Left renal pelvis (tissue), 4 donors: ENCODE results near the gene DAP3. TPM values are rescaled to one million over a fixed set of nuclear protein-coding genes. Genes with fewer than 3 reads are reported as not detected.
"Not testable (repeated sequence)": the region's sequence is repeated elsewhere in the genome, so short reads cannot be mapped to it uniquely, and the experiment has no call there.

Experiments
- DNase-seq, 4 donors: peaks; one replicate each; pipeline ENCODE4 v3.0.0-alpha.2; 2013; ENCODE audit warnings: low read depth in 4 of 4, low spot score in 3 of 4
- polyA plus RNA-seq, 4 donors: library from polyadenylated mRNA; unstranded; fragments of 120-200 nt; gene quantifications; one replicate each; pipeline ENCODE4 v1.2.1, GENCODE V29; 2013; ENCODE audit not compliant: insufficient read length in 4 of 4

Gene DAP3
- polyA plus RNA-seq, 4 donors, result 92.2 to 132 (median 123) TPM

DNA sequence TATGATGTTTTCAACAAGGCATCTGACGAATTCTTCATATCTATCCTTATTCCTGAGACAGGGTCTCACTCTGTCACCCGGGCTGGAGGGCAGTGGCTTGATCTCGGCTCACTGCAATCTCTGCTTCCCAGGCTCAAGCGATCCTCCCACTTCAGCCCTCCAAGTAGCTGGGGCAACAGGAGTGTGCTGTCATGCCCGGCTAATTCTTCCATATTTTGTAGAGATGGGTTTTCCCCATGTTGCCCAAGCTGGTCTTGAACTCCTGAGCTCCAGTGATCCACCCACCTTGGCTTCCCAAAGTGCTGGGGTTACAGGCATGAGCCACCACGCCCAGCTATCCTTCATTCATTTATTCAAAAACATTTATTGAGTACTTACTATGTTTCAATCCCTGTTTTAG lies 8.4 kb upstream of the DAP3 start:
- no peak for DNase-seq

DNA sequence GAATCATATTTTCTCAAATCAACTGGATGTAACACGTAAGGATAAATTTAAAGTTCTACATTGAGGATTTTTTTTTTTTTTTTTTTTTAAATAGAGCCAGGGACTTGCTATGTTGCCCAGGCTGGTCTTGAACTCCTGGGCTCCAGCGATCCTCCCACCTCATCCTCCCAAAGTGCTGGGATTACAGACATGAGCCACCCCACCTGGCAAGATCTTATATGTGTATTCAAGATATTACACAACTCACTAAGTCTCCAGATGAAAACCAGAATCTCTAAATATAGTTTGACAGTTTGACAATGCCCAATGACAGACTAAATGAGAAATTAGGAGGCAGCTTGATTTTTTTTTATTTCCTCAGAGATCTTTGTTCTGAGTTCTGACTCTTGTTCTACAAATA lies 7.1 kb upstream of the DAP3 start:
- DNase-seq, result no peak

DNA sequence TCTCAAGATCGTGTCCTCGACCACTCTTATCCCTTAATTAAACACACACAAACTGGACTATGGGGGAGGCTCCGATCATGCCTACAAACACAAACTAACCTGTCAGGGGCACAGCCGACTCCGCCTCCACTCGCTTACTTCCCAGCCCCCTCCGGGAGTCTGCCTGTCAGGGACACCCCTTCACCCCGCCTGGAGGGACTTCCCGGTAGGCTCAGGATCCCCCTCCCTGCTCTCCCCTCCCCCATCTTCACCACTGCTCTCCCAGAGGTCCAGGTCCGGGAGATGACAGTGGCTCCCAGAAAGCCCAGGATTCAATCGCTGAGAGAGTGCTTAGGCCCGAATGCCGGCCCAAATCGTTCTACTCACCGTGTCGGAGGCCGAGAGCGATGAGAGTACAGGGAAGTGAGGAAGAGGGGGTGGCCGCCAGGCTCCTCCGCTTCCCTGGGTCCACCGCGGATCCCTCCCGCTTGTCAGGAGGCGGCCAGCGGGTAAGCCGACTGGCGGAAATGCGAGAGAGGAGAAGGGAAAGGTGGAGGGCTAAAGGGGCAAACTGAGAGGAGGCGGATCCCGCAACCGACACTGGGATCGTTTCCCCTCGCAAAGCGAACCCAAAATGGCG lies 1.1 kb upstream of the DAP3 start:
- peak in 2 of 4 donors; percentile 8 to 21 for DNase-seq

DNA sequence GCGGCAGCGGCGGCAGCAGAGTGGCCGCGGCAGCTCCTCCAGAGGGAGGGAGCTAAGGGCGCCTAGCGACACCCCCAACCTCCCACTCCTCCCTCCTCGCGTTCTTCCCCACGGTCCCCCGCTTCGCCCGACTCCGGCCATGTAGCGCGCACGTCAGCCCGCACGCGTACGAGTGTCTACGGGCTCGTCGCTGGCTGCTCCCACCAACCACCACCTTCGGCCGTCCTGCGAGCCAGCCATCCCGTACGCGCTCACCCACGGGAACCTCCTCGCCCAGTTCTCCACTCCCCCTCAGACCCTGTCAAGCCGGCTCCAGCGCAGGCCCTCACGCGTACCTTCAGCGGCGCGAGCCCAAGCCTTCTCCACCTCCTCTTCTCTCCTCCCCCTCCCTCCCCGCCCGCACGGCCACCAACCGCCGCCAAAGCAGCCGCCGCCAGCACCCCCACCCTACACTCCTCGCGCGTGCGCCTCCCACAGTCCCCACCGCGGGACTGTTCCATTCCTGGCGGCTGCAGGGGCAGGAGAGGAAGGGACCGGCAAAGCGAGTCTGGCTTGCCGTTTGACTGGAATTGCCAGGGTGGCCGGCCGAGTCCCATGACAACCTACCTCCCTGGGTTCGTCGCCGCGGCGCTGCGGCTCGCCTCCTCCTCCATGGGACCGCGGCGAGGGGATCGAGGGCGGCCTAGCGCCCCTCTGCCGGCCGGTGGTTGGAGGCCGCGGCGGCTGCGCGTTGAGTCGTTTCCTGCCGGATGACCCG lies 389 bp upstream of the DAP3 start, which contains the start of gene YY1AP1:
YY1AP1 (minus strand) TSS at position 451 of the 757 bp plus-strand sequence. CDS start 8,338 bp downstream, outside the sequence.
- DNase-seq, result peak; percentile 82 to 87 (median 86)

DNA sequence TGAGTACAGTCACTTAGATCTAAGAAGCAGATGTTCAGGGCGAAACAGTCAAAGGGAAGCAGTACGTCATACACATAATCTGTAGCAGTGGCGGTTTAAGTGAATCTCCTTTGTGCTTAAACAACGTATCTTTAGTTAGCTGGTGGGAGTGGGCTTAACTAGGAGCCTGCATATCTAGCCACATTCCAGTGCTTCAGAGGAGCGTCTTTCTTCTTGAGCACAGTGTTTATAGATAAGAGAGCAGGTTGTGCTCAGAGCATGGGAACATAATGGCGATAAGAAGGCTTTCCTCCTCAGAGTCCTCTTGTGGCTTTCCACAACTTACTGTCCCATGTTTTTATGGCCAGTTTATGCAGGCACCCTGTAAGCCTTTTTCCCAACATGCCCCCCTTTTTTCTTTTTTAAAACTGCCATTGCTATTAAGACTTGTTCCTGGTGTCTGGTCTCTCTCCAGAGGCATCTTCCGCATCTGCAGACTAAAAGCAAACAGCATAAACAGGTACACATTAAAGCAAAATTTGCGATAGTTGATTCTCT lies 3.2 kb downstream of the DAP3 start:
- DNase-seq, result no peak

DNA sequence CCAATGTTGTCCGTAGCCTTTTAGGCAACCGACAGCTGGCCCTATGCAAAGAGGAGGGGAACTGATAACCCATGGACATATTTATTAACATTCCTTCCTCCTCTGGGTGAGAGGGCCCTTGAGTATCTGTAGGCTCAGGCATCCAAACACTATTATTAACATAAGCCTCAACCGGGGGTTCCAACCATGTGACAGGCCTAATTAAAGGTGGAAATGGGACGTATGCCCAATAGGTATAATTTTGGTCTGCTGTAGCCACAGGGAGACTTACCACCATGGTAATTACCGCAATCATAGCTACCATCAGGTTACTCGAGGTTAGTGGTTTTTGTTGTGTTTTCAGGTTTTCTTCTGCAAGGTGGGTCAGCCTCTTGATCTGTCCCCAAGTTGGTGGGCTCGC lies 5.3 kb downstream of the DAP3 start:
- no peak for DNase-seq

DNA sequence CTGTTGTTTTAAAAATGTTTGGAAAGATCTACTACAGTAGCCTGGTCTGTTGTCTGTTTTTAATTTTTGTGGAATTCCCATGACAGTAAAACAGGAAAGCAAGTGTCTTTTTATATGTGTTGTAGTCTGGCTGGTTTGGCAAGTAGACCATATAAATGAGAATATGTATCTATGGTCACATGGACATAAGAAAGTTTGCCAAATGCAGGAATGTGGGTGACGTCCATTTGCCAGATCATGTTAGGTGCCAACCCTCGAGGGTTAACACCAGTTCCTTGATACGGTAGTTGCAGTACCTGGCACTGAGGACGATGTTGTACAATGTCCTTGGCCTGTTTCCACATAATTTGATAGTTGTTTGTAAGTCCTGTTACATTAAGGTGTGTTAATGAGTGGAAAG lies 6.2 kb downstream of the DAP3 start:
- no peak for DNase-seq

DNA sequence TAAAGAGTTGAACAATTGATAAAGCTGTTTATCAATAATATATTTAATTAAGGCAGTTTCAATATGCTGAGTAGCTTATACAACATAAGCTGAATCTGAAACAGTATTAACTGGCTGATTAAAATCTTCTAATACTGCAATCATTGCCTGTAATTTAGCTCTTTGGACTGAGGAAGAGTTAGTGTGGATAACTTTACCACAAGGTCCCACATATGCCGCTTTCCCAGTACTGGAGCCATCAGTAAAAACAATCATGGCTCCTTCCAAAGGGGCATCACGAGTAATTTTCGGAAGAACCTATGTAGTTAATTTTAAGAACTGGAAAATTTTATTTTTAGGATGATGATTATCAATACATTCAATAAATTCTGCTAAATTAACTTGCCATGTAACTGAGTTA lies 6.7 kb downstream of the DAP3 start:
- DNase-seq, result no peak

DNA sequence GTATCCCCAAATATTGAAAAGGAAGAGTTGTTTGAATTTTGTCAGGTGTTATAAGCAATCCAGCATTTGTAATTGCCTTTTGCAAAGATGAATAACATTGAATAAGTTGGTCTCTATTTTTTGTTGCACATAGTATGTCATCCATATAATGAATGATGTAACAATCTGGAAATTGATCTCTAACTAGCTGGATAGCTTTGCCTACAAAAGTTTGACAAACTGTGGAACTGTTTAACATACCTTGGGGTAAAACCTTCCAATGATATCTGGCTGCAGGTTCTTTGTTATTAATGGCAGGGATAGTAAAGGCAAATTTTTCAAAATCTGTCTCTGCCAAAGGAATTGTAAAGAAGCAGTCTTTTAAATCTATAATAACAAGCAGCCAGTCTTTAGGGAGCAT lies 7.6 kb downstream of the DAP3 start:
- no peak for DNase-seq

DNA sequence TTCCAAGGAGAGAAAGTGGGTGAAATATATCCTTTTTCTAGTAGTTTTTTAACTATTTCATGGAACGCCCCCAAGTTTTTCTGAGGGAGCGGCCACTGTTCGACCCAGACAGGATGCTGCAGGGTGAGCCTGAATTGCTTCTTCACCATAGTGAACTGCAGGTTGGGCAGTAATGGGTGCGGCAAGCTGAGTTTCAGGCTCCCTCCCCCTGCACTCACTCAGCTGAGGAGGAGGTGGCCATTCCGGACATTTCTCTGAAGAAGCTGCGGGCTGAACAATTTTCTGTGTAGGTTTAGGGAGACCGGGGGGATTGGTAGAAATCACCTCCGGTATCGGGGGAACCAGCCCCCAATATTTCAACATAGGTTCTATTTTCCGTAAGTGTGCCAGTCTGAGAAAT lies 8.2 kb downstream of the DAP3 start:
- no peak for DNase-seq

DNA sequence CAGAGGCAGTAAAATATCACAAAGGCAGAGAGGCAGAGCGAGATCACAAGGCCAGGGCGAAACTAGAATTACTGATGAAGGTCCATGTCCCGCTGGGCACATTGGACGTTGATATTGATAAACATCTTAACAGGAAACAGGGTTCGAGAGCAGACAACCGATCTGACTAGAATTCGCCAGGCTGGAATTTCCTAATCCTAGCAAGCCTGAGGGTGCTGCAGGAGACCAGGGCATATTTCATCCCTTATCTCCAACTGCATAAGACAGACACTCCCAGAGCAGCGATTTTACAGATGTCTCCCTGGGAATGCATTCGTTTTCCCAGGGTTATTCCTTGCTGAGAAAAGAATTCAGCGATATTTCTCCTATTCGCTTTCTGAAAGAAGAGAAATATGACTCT lies 8.7 kb downstream of the DAP3 start:
- not testable (repeated sequence) for DNase-seq

DNA sequence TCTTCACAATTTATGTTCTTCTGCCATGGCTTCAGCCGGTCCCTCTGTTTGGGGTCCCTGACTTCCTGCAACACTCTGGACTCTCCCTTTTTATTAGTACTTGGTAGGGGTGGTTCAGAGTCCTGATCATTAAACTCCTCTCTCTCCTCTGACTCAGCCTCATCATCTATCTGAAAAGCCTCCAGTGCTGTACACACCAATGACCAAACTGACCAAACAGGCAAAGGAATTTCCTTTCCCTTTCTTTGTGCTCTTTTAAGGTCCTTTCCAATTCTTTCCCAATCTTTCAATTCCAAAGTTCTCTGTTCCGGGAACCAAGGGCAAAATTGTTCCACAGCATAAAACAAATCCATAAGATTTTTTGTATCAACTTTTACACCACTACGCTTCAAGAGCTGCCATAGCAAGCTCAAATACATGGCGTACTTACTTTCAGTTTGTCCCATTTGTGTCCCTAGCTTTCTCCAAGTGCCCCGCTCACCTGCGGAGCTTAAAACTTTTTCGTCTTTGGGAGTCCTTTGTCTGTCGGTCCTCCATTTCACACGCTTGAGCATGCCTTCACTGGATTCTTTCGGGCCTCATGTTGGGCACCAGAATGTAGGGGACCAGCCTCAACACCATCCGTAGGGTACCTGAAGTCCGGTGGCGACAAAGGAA lies 9.6 kb downstream of the DAP3 start:
- DNase-seq, result no peak

DNA sequence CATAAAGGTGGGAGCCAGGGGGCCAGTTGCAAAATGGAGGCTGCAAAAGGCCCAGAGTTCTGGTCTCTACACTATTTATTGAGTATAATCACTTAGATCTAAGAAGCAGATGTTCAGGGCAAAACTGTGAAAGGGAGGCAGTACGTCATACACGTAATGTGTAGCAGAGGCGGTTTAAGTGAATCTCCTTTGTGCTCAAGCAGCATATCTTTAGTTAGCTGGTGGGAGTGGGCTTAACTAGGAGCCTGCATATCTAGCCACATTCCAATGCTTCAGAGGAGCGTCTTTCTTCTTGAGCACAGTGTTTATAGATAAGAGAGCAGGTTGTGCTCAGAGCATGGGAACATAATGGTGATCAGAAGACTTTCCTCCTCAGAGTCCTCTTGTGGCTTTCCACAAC lies 10.2 kb downstream of the DAP3 start:
- not testable (repeated sequence) for DNase-seq

DNA sequence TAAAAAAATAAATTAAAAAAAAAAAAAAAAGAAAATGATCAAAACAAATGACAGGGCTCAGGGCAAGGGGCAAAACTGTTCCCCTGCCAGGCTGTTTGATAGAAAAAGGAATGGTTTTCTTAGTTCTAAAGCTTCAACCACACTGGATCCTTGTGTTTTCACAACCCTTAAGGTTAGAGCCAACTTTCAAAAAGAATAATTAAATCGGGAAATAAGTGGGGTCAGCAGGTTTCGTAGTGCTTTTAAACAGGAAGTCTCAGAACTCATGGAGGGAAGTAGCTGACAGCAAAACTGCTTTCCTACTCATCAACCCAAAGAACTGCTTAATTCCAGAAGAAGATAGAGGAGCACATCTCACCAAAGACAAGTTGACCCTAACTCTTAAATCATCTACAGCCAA lies 12.8 kb downstream of the DAP3 start:
- DNase-seq, result not testable (repeated sequence)

DNA sequence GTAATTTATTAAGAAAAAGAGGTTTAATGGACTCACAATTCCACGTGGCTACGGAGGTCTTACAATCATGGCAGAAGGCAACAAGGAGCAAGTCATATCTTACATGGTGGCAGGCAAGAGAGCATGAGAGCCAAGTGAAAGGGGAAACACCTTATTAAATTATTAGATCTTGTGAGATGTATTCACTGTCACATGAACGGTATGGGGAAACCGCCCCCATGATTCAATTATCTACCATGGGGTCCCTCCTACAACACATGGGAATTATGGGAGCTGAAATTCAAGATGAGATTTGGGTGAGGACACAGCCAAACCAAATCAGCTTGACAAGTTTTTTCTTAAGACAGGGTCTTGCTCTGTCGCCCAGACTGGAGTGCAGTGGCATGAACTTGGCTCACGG lies 14.3 kb downstream of the DAP3 start:
- DNase-seq, result no peak

DNA sequence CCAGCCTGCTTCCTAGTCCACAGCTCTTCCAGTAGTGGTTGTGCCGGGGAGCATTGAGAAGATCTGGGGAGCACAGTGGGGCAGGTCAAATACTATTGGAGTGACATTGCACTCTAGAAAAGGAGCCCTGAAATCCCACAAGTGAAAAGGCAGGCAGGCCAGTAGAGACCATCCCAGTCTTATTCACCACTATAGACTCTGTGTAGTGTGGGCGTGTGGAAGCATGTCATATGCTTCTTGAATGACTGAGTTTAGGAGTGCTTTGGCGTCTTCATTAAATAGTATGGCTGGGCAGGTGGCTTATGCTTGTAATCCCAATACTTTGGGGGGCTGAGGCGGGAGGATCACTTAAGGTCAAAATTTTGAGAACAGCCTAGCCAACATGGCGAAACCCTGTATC lies 15.5 kb downstream of the DAP3 start:
- not testable (repeated sequence) for DNase-seq

DNA sequence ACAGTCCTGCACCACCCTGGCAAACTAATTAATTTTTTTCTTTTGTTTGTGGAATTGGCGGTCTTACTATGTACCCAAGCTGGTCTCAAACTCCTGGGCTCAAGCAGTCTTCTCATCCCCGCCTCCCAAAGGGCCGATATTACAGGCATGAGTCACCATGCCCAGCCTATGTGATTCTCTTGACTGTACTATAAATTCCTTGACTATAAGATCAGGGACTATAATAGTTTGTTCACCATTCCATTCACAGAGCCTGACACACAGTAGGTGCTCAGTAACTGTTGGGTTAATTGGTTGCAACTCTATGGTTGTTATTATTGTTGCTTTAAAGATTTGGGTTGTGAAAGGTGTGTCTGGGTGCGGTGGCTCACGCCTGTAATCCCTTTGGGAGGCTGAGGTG lies 17.2 kb downstream of the DAP3 start:
- DNase-seq, result no peak

DNA sequence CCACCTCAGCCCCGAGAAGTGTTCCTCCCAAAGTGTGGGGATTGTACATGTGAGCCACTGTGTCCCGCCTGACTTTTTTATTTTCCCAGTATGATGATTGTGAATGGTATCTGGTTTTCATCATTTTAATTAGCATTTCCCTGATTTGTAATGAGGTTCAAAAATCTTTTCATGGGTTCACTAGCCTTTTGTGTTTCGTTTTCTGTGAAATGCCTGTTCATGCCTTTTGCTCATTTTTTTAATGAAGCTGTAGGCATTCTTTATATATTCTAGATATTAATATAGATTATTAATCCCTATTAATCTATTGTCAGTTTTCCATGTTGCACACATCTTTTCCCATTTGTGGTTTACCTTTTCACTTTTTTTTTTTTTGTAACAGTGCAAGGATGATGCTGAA lies 20.5 kb downstream of the DAP3 start:
- no peak for DNase-seq

DNA sequence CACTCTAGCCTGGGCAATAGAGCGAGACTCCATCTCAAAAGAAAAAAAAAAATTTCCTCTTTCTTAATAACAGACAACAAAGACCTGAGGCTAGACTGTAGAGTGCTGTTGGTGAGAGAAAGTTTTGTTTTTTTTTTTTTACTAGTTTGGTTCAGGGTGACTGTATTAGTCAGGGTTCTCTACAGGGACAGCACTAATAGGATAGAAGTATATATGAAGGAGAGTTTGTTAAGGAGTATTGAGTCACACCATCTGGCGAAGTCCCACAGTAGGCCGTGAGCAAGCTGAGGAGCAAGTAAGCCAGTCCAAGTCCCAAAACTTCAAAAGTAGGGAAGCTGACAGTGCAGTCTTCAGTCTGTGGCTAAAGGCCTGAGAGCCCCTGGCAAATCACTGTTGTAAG lies 22.6 kb downstream of the DAP3 start:
- not testable (repeated sequence) for DNase-seq

DNA sequence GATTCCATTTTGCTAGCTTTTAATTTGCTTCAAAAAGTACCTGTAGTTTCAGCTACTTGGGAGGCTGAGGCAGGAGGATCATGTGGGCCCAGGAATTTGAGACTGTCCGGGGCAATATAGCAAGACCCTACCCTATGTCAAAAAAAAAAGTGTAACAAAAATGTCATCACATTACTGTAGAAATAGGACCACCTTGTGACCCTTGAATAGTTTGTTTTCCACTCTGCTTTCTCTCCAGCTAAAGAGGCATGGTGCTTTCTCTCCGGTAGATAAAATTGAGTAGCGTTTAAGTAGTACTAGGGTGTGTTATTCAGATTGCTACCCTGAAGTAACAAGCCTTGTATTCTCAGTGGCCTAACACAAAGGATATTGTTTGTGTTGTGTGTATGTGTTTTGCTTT lies 23.7 kb downstream of the DAP3 start:
- DNase-seq, result not testable (repeated sequence)

DNA sequence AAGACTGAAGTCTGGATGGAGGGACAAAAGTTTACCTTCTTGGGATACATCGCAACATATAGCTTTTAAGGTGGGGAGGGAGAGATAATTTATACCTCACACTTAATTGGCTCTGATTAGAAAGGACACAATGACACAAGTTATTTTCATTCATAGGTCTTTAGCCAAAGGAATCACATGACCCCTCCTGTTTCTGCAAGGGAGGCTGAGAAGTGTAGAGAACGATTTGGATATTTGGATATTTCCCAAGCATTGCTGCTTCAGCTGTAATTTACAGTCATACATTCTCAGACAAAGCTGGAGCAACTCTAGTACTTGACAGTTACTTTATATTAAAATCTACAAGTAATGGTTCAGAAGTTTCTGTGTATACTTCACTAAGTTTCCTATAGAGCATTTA lies 24.2 kb downstream of the DAP3 start:
- no peak for DNase-seq

DNA sequence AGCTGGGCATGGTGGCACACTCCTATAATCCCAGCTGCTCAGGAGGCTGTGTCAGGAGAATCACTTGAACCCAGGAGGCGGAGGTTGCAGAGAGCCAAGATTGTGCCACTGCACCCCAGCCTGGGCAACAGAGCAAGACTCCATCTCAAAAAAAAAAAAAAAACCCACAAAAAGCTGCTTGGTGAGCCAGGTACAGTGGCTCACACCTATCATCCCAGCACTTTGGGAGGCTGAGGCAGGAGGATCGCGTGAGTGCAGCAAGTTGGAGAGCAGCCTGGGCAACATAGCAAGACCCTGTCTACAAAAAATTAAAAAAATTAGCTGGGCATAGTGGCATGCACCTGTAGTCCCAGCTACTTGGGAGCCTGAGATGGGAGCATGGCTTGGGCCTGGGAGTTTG lies 26.2 kb downstream of the DAP3 start:
- not testable (repeated sequence) for DNase-seq
